ENCODE data around the gene CMTM2.
"Not testable (repeated sequence)": the region's sequence is repeated elsewhere in the genome, so short reads cannot be mapped to it uniquely, and the experiment has no call there.

The CMTM2 gene

DNA sequence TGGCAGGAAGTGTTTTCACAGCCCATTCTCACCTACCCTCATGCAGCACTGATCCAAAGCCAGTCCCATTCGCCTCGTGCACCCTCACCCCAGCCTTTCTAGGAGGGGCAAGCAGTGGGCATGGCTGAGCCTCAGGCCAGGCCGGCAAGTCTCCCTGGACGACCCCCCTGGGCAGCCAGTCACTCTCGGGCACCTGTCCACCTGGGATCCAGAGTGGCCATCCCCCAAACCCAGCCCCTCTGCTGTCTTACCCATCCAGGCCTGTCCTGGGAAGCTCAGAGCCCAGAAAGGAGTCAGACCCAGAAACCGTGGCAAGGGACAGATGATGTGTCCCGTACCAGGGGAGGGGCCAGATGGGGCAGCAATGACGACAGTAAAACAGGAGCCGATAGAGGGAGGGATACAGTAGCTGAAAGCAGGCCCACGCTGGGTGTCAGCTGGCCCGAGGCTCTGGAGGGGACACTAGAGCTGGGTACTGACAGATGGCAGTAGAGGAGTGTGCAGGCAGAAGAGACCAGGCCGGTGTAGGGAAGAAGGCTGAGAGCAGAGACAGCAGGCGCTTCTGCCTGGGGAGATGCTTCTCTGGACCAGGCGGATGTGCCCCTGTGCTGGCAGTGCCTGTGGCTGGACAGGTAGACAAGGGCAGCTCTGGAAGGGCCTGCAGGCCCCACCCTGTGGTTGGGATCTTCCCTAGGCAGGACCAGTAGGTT lies 31.0 kb downstream of the CMTM2 start:
- DNase-seq, result no peak

DNA sequence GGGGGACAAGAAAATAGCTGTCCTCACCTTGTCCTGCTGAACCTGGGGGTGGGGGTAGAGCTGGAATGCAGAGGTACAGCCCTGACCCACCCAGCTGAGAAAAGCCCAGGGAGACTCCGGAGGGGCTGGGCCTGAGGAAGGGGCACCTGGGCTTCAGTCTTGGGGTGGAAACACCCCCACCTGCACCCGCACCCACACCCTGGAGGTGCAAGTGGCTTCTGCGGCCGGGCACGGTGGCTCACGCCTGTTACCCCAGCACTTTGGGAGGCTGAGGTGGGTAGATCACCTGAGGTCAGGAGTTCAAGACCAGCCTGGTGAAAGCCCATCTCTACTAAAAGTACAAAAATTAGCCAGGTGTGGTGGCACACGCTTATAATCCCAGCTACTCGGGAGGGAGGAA lies 32.6 kb downstream of the CMTM2 start:
- not testable (repeated sequence) for DNase-seq

DNA sequence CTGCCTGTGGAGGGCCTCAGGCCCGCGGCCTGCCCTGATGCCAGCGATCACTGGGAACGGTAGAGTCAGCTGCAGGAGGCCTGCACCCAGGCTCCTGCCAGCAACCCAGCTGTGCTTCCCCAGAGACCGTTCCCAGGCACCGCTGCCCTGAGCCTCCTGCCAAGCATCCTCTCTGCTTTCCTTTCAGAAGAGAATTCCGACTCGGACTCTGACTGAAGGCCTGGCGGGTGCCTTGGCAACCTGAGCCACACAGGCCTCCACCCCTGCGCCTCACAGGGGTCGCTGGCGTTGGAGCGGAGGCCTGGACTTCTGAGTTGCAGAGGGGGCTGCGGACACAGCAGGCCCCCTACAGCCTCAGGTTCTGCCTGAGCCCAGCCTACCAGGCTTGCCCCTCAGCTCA lies 33.2 kb downstream of the CMTM2 start:
- no peak for DNase-seq

DNA sequence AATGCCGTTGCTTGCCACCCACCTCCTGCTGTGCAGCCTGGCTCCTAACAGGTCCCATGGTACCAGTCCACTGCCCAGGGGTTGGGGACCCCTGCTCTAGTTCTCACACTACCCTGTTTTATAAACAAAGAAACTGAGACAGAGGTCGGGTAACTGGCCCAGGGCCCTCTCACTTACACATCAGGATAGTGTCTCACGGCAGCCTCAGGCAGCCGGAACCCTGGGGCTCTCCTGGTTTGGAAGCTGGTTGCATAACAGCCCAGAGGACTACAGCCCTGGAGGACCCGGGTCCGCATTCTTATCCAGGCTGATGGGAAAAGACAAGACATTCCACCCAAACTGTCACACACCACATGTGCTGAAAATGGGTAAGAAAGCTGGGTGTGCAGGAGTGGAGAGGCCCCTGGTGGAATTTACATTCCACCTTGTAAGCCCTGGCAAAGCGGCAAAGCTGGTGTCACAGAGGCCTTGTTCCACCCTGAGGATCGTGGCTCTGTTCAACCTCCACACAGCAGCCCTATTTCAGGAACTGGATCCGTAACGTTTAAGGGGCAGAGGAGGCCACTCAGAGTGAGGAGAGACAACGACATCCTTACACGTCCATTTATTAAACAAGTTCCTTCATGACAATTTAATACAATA lies 35.0 kb downstream of the CMTM2 start:
- DNase-seq, result no peak

DNA sequence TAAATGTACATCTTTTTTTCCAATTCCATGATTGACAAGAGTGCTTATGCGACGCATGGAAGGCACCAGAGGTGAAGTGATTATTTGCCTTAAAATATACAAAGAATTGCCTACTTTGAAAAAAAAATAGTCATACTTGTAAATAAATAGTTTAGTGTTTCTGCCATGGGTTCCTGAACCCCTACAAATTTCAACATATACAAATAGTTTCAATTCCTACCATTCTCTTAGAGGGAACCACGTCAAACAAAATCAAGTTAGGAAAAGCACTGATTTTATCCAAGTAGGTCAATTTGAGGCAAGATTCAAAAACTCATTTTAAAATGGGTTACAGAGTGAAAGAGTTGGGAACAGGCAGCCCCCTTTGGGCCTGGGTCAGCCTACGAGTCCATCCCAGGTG lies 36.9 kb downstream of the CMTM2 start:
- DNase-seq, result no peak

DNA sequence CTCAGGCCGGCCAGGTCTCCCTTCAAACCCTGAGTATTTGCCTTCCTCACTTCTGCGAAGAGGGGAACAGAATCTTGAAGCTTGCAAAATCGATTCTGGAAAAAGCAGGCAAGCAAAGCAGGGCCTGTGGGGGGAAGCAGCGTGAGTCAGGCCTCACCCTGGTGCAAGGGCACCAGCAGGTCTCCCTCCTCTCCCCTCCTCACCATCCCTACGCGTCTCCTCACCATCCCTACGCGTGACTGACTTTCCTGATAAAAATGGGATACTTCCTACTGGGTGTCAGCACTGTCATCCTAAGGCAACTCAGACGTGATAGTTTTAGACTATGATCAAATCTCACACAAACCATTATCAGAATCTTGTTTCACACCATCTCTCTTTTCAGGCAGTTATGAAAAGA lies 37.3 kb downstream of the CMTM2 start:
- DNase-seq, result no peak

DNA sequence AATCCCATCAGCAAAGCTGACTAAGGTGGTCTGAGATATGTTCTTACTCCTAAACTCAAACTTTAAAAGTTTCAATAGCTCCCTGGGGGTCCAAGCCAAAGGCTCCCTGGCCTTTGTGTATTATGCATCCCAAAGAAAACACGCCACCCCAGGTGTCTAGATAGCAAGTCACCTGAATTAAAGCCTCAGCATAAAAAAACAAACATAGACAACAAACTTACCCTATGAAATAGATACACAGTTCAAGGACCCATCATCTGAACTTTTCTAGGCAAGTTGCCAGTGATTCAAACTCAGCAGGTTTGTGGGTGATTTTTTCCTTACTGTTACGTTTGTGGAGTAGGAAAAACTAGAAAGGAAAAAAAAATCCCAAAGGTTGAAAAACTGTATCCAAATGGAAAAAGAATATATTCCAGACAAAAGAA lies 37.8 kb downstream of the CMTM2 start:
- DNase-seq, result no peak

DNA sequence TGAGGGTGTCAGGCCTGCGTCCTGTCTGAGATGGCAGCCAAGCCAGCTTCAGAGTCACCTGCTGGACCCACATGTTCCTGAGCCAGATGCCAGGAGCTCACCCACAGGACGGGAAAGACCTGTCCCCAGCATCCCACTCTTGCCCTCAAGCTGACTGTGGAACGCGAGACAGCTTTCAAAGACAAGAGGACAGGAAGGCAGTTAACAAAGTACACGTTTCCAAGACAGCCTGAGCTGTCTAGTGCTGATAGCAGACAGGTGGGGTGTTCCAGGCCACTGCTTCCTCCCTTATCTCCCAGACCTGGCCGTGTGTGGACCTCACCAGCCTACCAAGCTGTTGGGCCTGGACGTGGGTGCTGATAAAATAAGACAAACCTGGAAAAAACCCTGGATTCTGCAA lies 38.5 kb downstream of the CMTM2 start:
- DNase-seq, result no peak

DNA sequence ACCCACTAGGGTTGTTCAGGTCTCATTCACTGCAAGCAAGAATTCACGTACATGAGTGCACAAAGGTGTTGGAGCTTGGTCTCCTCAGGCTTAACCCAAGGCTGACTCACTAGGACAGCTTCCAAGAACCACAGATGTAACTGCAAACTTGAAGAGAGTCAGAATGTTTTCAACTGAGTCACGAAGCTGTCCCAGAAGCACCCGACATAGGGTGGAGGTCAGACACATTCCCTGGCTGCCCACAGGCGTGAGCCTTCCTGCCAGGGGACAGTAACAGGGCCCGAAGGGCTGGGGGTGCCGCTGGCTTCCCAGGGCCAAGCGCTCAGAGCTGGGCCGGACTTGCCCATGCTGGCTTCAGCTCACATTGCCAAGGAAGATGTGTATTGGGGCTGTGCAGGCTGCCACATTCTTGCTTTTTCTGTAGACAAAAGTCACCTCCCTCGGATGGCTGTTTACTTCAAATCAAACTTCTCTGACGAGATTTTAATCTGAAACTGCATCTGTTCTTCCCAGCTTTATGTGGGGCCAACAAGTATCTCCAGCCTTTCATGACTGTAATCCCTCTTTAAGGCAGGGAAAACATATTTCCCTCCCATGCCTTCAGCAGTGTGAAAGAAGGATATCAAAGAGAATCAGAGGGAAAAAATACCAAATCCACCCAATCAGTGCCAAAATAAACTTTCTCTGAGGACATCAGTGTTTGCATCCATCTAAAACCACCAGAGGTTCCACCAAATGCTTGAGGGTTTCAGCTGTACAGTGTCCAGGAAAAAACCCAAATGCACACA lies 39.5 kb downstream of the CMTM2 start:
- DNase-seq, result no peak

DNA sequence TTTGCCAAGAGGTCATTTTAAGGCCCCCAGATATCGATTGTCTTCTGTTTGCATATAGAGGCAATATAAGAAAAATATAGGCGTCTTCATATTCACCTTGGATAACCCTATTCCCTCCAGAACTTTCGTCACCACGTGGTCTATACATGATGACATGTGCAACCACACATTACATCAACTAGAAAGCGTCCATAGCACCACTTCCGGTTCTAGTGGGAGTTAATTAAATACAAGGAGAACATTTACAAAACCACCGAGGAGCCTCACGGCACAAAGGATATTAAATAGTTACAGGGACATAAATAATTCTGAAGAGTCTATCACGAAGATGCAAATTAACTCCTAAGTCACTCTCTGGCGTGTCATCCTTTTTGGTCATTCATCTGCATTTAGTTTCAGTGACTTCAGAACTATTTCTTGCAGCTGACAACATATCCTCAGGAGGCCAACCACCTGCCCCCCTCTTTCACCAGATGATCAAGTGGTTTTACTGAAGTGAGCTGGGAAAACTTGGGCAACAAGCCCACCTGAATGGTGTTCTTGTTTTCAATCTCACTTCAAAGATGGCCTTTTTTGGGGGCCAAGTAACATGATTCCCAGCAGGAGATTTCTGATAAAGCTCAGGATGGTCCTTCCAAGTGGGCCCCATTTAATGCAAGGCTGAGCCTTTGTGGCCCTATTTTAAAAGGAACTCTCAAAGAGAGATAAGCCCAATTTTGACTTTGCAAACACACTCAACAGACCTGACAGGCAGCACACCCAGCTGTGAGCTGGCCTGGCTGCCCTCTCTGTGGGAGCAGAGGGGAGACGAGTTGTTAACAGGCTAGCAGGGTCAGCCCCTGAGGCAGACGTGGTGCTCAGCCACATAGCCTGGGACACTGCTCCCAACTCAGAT lies 40.5 kb downstream of the CMTM2 start:
- peak; percentile 42 for DNase-seq

DNA sequence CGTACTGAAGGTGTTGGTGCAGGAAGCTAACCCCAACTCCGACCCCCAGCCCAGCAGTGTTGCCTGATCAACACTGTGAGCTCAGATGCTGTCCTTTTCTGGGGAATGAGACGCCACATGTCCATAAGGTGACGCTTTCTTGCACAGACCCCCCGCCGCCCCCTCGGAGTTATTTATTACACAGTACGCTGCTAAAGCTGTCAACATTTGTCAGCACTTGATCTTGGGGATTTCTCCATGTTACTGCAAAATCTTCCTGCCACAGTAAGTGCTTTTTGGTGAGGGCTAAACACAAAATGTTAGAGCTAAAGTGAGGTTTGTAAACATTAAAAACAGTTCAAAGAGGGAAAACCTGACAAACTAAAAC lies 41.1 kb downstream of the CMTM2 start:
- no peak for DNase-seq

DNA sequence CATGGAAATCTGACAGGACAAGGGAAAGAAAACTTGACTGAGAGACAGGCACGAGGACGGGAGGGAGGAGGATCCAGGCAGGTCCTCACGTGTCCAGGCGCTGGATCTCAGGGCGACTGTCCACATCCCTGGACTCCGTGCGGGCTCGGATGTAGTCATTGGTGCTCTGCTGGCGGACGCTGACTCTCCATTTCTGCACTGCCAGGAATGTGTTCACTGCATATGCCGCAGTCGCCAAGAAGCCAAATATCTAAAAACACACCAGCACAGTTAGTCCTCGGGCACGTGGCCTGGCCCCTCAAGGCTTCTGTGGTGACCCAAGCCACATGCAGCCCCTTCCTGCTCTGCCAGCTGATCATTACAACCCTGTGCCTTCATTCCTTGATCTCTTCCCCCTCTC lies 42.7 kb downstream of the CMTM2 start:
- no peak for DNase-seq

DNA sequence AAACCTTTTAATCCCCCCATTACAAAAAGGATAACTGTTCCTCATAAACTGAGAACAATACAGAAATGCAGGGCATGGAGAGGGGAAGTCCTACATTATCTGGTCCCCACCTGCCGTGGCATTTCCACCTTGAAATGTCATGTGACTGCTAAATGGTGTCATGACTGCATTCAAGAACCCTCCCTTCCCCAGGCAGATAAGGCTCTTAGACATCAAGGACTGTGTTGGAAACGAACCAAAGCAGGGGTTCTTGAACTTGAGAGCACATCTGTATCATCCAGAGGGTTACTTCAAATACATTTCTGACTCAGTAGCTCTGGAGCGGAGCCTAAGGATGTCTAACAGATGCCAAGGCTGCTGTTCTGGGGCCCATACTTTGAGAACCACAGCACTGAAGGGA lies 43.6 kb downstream of the CMTM2 start:
- peak; percentile 30 for DNase-seq

DNA sequence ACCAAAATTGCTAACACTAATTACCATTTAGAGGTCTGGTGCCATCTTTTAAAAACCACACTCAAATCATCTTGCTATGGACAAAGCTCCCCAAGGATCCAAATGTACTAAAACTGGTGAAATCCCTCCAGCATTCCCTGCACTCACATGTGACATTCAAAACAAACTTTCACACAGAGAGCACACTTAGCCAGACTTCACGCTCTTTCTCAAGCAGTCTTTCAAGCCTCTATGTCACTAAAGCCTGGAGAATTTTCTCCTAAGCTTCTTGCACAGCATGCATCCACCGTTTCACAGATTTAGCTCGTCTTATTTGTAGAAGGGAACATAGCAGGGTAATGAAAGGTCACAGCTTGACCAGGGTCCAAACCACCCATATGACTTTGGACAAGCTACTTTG lies 44.5 kb downstream of the CMTM2 start:
- no peak for DNase-seq

DNA sequence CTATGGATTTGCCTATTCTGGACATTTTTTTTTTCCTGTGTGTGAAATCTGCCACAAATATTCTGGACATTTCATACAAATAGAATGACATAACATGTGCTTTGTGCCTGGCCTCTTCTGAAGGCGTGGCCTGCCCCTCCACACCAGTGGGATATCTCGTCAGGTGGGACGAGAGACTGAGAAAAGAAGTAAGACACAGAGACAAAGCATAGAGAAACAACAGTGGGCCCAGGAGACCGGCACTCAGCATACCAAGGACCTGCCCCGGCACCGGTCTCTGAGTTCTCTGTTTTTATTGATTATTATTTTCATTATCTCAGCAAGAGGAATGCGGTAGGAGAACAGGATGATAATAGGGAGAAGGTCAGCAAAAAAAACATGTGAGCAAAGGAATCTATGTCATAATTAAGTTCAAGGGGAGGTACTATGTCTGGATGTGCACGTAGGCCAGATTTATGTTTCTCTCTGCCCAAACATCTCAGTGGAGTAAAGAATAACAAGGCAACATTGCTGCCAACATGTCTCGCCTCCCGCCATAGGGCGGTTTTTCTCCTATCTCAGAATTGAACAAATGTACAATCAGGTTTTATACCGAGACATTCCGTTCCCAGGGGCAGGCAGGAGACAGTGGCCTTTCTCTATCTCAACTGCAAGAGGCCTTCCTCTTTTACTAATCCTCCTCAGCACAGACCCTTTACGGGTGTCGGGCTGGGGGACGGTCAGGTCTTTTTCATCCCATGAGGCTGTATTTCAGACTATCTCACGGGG lies 48.5 kb downstream of the CMTM2 start:
- not testable (repeated sequence) for DNase-seq

DNA sequence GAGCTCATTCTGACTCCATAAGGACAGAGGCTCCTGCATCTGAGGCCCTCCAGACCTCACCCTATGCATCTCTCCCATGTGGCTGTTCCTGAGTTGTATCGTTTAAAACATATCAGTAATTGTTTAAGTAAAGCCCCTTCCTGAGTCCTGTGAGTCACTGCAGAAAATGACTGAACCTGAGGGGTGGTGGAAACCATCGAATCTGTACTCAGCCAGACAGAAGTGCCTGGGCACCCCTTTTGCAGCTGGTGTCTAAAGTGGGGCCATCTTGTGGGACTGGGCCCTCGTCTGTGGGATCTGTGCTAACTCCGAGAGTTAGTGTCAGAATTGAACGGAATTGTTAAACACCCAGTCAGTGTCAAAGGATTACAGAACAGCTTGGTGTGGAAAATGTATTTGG lies 50.6 kb downstream of the CMTM2 start:
- no peak for DNase-seq

DNA sequence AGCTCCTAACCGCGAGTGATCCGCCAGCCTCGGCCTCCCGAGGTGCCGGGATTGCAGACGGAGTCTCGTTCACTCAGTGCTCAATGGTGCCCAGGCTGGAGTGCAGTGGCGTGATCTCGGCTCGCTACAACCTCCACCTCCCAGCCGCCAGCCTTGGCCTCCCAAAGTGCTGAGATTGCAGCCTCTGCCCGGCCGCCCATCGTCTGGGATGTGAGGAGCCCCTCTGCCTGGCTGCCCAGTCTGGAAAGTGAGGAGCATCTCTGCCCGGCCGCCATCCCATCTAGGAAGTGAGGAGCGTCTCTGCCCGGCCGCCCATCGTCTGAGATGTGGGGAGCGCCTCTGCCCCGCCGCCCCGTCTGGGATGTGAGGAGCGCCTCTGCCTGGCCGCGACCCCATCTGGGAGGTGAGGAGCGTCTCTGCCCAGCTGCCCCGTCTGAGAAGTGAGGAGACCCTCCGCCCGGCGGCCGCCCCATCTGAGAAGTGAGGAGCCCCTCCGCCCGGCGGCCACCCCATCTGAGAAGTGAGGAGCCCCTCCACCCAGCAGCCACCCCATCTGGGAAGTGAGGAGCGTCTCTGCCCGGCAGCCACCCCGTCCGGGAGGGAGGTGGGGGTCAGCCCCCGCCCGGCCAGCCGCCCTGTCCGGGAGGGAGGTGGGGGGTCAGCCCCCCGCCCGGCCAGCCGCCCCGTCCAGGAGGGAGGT lies 51.4 kb downstream of the CMTM2 start:
- DNase-seq, result not testable (repeated sequence)

DNA sequence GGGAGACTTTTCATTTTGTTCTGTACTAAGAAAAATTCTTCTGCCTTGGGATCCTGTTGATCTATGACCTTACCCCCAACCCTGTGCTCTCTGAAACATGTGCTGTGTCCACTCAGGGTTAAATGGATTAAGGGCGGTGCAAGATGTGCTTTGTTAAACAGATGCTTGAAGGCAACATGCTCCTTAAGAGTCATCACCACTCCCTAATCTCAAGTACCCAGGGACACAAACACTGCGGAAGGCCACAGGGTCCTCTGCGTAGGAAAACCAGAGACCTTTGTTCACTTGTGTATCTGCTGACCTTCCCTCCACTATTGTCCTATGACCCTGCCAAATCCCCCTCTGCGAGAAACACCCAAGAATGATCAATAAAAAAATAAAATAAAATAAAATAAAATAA lies 52.3 kb downstream of the CMTM2 start:
- DNase-seq, result not testable (repeated sequence)

DNA sequence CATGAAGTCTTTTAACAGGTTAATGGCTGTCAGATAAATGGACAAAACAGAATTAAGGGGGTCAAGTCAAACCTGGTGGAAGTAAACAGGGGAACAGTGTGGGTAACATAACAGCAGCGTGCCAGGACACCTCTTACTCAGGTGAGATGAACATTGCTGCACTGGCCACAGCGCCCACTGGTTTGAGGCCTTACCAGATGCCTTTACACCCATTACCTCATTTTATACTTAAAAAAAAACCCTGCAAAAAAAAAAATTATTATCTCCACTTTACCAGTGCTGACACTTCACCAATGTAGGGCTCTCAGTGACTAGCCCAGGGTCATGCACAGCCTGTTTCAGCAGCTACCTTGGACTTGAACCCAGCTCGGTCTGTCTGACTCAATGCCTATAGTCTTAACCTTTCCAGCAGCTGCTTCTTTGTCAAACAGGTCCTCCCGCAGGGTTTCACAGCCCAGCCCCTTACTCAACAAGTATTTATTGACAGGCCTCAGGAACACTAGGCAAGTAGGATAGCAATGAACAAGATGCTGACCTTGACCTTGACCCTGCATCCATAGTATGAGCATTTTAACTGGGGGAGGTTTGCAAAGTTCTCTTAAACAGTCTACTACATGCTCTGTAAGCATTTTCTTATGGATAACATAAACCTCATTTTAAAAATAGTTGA lies 55.4 kb downstream of the CMTM2 start:
- DNase-seq, result no peak

DNA sequence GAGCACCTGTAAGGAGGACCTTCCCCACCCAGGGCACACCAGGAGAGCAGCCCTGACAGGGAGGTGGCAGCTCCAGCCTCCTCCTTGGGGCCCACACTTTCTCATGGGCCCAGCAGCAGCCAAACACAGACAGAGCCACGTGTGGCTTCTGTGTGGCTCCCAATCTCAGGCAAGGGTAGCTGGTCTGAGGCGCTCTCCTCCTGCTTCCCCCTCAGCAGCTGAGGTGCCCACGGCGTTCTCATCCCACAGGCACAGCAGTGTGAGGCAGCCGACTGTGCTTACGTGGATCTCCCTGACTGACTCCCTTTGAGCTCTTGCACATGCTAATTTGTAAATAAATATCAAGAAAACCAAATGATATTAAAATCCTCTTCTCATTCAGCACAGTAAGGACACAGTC lies 56.1 kb downstream of the CMTM2 start:
- DNase-seq, result no peak

DNA sequence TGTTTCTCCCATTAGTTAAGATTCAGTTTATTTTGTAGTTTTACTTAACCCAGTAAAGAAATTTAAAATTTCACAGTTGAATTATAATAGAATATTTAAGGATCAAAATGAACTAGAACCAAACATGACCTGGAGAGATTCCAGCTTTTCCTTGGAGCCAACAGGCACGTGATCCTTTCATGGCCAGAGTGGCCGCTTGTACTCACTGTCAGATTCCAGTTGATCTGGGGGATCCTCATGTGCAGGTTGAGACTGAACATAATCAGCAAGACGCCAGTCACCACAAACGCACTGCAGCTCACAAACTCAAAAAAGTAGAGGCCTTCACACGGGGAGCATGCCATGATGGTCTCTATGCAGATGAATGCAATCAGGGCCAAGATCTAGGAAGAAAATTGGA lies 56.9 kb downstream of the CMTM2 start:
- no peak for DNase-seq

All from DMS79 (cell line).